Psoas muscle (tissue), 8 donors: Measurements from ENCODE around the gene FOS. TPM values are rescaled to one million over a fixed set of nuclear protein-coding genes. Genes with fewer than 3 reads are reported as not detected.
A peak's percentile ranks its signal among the peaks of the same experiment; 100 is the strongest.

Experiments
- ATAC-seq, 4 donors: fragments of 200-7000 bp; cut with Tn5 transposase; one replicate each; pipeline ENCODE4 v1.9.1; 2020; ENCODE audit warnings: moderate library complexity in 3 of 4, mild to moderate bottlenecking in 2 of 4
- DNase-seq, 2 donors: peaks; one replicate each; pipeline ENCODE4 v3.0.0-alpha.2; 2020
- H3K27ac ChIP-seq: fragments of 200-600 bp; one replicate; pipeline ENCODE4 v1.8.0; 2022
- H3K27me3 ChIP-seq, 3 donors: fragments of 200-600 bp in 1 of 3; one replicate each; pipeline versions ENCODE4 v1.6.1 to v1.8.0; 2013 to 2022; ENCODE audit warnings: low read length in 2 of 3, mild to moderate bottlenecking in 2 of 3, moderate library complexity in 1 of 3; ENCODE audit not compliant: insufficient read depth in 3 of 3
- H3K36me3 ChIP-seq, 2 donors: fragments of 200-600 bp in 1 of 2; one replicate each; pipeline versions ENCODE4 v1.6.1 to v1.8.0; 2013 to 2022; ENCODE audit warnings: low read depth in 1 of 2, mild to moderate bottlenecking in 1 of 2, moderate library complexity in 1 of 2; ENCODE audit not compliant: insufficient read depth in 1 of 2
- H3K4me1 ChIP-seq: fragments of 200-600 bp; one replicate; pipeline ENCODE4 v1.8.0; 2022
- H3K4me3 ChIP-seq: fragments of 200-600 bp; one replicate; pipeline ENCODE4 v1.8.0; 2022; ENCODE audit warnings: mild to moderate bottlenecking
- H3K9me3 ChIP-seq: fragments of 200-600 bp; one replicate; pipeline ENCODE4 v1.8.0; 2022
- CTCF ChIP-seq: fragments of 200-600 bp; IDR thresholded peaks from one replicate; pipeline ENCODE4 v1.8.0; 2022; ENCODE audit warnings: antibody characterized with exemption
- WGBS, 3 donors: extraction: QIAGEN DNeasy Blood & Tissue Kit; methylation state at CpG; one replicate each; pipeline versions ENCODE4 v1.1.6 to v1.1.7; 2013; 5-methylcytosine and 5-hydroxymethylcytosine counted together
- intact Hi-C, 2 donors: fragments of 100-400 bp; cut with DNase I; formaldehyde crosslinking; loops; one replicate each; pipeline versions ENCODE4 v1.11.0 to v1.14.2; 2022
- polyA plus RNA-seq, 3 donors: library from polyadenylated mRNA; stranded (reverse); fragments of 200-250 nt; gene quantifications; one replicate each; pipeline ENCODE4 v1.2.3, GENCODE V29; 2013
- total RNA-seq, 4 donors: library from RNA; stranded (reverse); fragmentation: NEBNext Ultra II Directional in 2 of 4; extraction: Animal tissue kit (Norgen Biotek cat#: 25700) in 2 of 4; gene quantifications; one replicate each; pipeline versions ENCODE4 v1.2.1 to v1.2.4, GENCODE V29; 2021 to 2023
- donor health status: healthy with polysubstance abuse.
- donor health status: DM: no; HTN: no; CAD: no; lungs with moderate emphysema.
- donor health status: Bipolar disorder and iron deficiency.
- donor health status: healthy.
- donor health status: DM: yes; HTN: yes; CAD: no.
- donor health status: DM: no; HTN: no; CAD: no.
- donor health status: DM: no; HTN: no; CAD: no.
- donor health status: DM: yes; HTN: yes; CAD: no.

The FOS gene
- total and polyA plus RNA-seq, 7 donors = 15.5 to 279 (median 51.0) TPM

GRCh38 chr14:75259510-75259855 is 19.1 kb upstream of the FOS start:
- no peaks in the 10 kb centered on the region for H3K9me3 ChIP-seq
- peak overlapping the region; percentile 95 for H3K27ac ChIP-seq
- WGBS, 3 donors = 2 to 5% (median 4%) methylated on average over 7 of the region's 7 CpGs
- no peaks in the 10 kb centered on the region for H3K36me3 ChIP-seq
- H3K4me3 ChIP-seq = peak overlapping the region; percentile 61
- H3K27me3 ChIP-seq = no peaks in the 10 kb centered on the region
- peaks cover 26% of the 10 kb centered on the region for H3K4me1 ChIP-seq
- intact Hi-C loops = loop anchor here (2.0 to 5.0 kb wide), 2 partner anchors 19 to 1838 kb away; partner anchors contain the start of genes CIPC (in 1 of the 2) and FOS (in 1 of the 2)
- TF ChIP-seq CTCF = no peak
- DNase-seq (no peak), ATAC-seq (peak in 1 of 4 donors; percentile 1)

- intact Hi-C loops = no loop called here
- no peak for DNase-seq
Observed at GRCh38 chr14:75260025-75260763, 18.4 kb upstream of the FOS start.

GRCh38 chr14:75261820-75262219 is 16.8 kb upstream of the FOS start:
- H3K27ac ChIP-seq = no peak overlapping the region
- no peaks in the 10 kb centered on the region for H3K27me3 ChIP-seq
- no peak overlapping the region for H3K4me3 ChIP-seq
- intact Hi-C loops = no loop called here
- peaks cover 23% of the 10 kb centered on the region for H3K4me1 ChIP-seq
- DNase-seq (no peak), ATAC-seq (no peak)
- H3K36me3 ChIP-seq = no peaks in the 10 kb centered on the region
- no peak for TF ChIP-seq CTCF
- no peaks in the 10 kb centered on the region for H3K9me3 ChIP-seq
- 93 to 97% (median 95%) methylated on average over 5 of the region's 5 CpGs for WGBS, 3 donors

More at GRCh38 chr14:75260025-75260763, 18.4 kb upstream of the FOS start:
- peak overlapping the region; percentile 95 for H3K27ac ChIP-seq
- 63 to 70% (median 64%) methylated on average over 8 of the region's 8 CpGs for WGBS, 3 donors
- H3K27me3 ChIP-seq = no peaks in the 10 kb centered on the region
- no peak overlapping the region for H3K4me3 ChIP-seq
- H3K4me1 ChIP-seq = peaks cover 22% of the 10 kb centered on the region
- H3K36me3 ChIP-seq = no peaks in the 10 kb centered on the region
- no peaks in the 10 kb centered on the region for H3K9me3 ChIP-seq
- no peak for ATAC-seq
- TF ChIP-seq CTCF = no peak

GRCh38 chr14:75262641-75263040 is 16.0 kb upstream of the FOS start:
- no peak overlapping the region for H3K4me3 ChIP-seq
- 91 to 98% (median 92%) methylated on average over 2 of the region's 2 CpGs for WGBS, 3 donors
- intact Hi-C loops = no loop called here
- no peak overlapping the region for H3K27ac ChIP-seq
- TF ChIP-seq CTCF = no peak
- no peaks in the 10 kb centered on the region for H3K36me3 ChIP-seq
- peaks cover 24% of the 10 kb centered on the region for H3K4me1 ChIP-seq
- ATAC-seq (no peak), DNase-seq (no peak)
- H3K27me3 ChIP-seq = no peaks in the 10 kb centered on the region
- no peaks in the 10 kb centered on the region for H3K9me3 ChIP-seq

GRCh38 chr14:75264036-75264435 is 14.6 kb upstream of the FOS start:
- H3K27ac ChIP-seq = no peak overlapping the region
- no peaks in the 10 kb centered on the region for H3K9me3 ChIP-seq
- intact Hi-C loops = no loop called here
- no peak overlapping the region for H3K4me3 ChIP-seq
- ATAC-seq (no peak), DNase-seq (no peak)
- TF ChIP-seq CTCF = no peak
- no peaks in the 10 kb centered on the region for H3K36me3 ChIP-seq
- H3K4me1 ChIP-seq = peaks cover 18% of the 10 kb centered on the region
- no peaks in the 10 kb centered on the region for H3K27me3 ChIP-seq
- 96 to 100% (median 97%) methylated on average over 3 of the region's 3 CpGs for WGBS, 3 donors
